DOHH2 (cell line): ENCODE results near the gene CYP4F12.

Experiments
- EZH2phosphoT487 ChIP-seq: fragments of 200-600 bp; sonication (generic); IDR thresholded peaks from 2 replicates; pipeline ENCODE4 v1.6.1; 2017; ENCODE audit warnings: borderline replicate concordance, mild to moderate bottlenecking, antibody characterized with exemption, low read length, moderate library complexity, mixed read lengths
- TF ChIP-seq, protein P1 (sequence below): fragments of 200-600 bp; sonication (generic); IDR thresholded peaks from one replicate; pipeline ENCODE4 v1.5.1; 2014; ENCODE audit warnings: antibody characterized with exemption, mild to moderate bottlenecking, low read depth, low read length; ENCODE audit not compliant: poor library complexity, severe bottlenecking

- TF ChIP-seq, protein P1, sequence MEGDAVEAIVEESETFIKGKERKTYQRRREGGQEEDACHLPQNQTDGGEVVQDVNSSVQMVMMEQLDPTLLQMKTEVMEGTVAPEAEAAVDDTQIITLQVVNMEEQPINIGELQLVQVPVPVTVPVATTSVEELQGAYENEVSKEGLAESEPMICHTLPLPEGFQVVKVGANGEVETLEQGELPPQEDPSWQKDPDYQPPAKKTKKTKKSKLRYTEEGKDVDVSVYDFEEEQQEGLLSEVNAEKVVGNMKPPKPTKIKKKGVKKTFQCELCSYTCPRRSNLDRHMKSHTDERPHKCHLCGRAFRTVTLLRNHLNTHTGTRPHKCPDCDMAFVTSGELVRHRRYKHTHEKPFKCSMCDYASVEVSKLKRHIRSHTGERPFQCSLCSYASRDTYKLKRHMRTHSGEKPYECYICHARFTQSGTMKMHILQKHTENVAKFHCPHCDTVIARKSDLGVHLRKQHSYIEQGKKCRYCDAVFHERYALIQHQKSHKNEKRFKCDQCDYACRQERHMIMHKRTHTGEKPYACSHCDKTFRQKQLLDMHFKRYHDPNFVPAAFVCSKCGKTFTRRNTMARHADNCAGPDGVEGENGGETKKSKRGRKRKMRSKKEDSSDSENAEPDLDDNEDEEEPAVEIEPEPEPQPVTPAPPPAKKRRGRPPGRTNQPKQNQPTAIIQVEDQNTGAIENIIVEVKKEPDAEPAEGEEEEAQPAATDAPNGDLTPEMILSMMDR, result no peak
- TF ChIP-seq EZH2phosphoT487, result no peak
Measured at GRCh38 chr19:15666186-15666585, 6.7 kb upstream of the CYP4F12 start.
